CD4-positive, alpha-beta T cell treated with Interleukin-12 subunit alpha and Interleukin-12 subunit beta, for 1 hour (primary cell): Measurements from ENCODE around the gene TSPAN14.

Experiments
- DNase-seq: peaks from one replicate; pipeline ENCODE4 v3.0.0-alpha.2; 2020

TSPAN14 gene

DNA sequence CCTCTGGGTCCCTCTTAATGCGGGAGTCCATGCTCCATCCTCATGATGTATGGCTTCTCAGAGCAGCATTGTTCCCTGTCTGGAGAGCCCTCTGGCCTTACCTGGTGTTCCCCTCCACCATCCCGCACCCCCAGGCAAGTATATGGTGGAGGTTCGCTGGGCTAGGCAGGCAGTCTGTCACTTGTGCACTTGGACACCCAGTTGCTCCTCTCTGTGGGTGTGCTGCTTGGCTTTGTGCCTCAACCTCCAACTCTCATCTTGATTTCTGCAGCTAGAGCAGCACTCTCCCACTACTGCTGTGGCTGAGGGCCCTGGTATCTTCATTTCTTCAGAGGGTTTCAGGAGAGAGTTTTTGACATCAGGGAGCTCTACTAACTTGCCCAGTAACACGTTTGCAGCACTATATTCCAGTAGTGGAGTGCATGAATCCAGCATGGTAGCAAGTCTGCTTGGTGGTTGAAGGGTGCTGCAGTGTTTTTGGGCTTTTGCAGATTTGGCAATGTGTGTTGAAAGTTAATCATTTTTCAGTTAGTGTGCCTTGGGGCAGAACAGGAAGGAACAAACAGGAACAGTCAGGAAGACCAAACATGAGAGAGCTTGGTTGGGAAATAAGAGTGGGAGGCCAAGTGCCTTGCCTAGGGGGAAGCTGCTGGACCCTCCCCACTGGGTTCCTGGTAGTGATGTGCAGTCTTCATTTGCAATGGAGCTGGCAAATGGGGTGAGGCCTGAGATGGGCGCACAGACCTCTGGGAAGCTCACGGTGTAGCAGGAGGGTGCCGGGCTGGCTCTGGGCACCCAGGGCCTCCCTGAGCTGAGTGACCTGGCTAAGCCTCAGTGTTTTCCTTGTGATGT is 37.4 kb downstream of the TSPAN14 start:
- DNase-seq, result no peak

DNA sequence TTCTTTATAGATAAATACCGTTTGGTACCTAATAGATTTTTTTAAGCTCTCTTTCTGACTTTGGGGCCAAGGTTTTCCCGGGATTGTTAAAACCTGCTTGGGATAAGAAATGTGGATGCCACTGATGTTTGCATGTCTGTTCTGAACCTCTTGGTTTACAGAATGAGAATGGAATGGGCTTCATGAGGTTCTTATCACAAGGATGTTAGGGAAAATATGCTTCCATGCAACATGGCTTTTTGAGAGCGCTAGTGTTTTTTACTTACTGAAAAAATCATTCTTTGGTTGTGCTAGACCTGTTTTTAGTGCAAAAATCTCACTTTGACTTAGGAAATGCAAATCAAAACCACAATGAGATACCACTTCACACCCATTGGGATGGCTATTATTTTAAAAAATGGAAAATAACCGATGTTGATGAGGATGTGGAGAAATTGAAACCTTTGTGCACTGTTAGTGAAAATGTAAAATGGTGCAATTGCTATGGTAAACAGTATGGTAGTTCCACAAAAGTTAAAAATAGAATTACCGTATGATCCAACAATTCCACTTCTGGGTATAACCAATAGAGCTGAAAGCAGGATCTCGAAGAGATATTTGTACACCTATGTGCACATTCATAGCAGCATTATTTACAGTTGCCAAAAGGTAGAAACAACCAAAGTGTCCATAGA is 38.9 kb downstream of the TSPAN14 start:
- DNase-seq, result no peak

DNA sequence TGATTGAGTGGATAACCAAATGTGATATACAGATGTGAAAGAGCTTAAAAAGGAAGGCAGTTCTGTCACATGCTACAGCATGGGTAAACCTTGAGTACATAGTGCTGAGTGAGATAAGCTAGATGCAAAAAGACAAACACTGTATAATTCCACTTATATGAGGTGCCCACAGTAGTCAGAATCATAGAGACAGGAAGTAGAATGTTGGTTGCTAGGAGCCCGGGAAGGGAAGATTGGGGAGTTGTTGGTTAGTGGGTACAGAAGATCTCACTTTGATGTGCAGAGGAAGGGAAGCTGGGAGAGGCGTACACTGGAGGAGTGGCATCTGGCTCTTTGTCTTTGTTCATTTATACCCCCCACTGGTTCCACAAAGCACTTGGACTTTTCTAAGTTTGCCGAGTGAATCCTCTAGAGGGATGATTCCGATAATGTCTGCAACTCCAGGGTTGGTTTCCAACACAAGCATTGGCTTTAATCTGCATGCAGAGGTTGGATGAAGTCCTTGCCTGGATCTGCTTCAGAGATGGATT is 39.5 kb downstream of the TSPAN14 start:
- DNase-seq, result peak; percentile 44

DNA sequence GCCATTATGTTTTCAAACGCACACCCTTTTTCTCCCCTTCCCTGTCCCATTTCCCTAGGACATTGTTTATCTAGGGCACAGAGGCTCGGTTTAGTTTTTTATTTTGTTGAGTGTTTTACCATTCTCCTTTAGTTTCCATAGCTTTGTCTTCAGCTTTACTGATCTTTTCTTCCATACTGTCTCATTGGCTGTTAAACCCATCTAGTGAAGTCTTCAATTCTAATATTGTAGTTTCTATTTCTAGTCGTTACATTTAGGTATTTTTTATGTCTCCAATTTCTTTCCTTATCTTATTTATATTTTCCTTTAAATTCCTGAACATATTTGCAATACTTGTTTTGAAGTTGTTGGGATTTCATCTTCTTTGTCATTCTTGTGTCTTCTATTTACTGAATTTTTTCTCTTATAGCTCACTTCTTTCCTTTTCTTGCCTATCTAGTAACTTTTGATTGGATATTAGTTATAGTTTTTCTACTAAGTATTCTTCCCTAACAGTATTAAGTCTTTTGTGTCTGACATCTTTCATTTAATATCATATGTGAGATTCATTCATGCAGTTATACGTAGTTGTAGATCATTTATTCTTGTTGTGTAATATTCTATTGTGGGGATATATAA is 42.6 kb downstream of the TSPAN14 start:
- no peak for DNase-seq

DNA sequence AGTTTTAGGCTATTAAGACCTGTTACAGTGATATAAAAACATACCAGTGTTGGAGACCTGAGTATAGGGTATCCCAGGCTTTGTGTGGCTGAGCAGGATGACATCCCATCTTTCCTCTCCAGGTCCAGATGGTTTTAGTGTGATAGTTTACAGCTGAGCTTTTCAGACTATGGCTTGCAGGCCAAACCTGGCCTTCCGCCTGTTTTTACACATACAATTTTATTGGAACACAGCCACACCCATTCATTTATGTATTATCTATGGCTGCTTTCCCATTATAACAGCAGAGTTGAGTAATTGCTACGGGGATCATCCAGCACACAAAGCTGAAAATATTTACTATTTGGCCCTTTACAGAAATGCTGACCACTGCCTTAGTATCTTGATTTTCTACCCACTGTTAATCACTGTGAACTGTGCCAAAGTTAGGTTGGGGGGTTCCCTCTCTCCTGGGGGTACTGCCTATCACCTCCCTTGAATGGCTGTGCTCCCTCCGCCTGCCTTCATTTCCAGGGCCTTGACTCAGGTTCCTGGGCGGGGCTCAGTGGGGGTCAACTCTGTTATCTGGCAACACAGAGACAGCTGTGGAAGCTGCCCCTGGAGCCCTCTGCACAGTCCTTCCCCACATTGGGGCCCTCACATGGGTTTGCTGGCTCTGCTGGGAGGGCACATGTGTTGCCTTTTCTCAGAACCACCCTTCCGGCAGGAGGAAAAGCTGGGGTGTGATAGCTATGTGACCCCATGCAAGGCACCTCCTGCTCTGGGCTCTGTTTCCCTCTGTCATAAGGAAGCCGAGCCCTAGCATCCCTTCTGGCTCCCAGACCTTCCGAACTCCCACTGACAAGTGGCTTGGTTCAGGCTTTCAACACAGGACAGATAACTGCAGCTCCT is 43.3 kb downstream of the TSPAN14 start:
- no peak for DNase-seq

DNA sequence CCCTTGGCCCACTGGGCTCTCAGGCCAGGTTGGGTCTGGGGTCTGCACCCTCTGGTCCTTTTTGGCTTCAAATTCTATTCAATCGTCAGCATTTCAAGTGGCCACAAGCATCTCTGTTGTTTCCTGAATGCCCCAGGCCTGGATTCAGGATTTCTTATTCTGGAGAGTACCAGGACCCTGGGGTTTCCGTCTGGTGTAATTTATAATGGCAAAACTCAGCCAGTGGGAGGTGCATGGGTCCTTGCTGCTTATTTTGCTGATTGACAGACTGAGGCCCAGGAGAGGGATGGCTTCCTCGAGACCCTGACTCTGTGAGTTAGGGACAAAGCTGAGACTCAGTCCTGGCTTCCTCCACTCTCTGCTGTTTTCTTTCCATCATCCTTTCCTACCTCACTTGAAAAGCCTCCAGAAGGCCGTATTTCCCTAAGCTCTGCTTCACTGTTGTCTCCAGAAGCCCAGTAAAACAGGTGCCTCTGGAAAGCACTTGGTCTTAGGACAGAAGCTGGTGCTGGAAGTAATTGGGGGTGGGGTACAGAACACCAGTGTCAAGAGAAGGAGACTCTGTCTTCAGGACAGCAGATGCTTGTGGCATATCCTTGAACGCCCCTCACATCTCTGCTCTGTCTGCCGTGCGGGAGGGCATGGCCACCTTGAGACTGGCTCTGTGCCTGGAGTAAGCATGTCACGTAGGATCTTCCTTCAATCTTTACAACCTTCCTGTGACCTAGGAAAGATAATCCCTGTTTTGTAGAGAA is 44.1 kb downstream of the TSPAN14 start:
- no peak for DNase-seq

DNA sequence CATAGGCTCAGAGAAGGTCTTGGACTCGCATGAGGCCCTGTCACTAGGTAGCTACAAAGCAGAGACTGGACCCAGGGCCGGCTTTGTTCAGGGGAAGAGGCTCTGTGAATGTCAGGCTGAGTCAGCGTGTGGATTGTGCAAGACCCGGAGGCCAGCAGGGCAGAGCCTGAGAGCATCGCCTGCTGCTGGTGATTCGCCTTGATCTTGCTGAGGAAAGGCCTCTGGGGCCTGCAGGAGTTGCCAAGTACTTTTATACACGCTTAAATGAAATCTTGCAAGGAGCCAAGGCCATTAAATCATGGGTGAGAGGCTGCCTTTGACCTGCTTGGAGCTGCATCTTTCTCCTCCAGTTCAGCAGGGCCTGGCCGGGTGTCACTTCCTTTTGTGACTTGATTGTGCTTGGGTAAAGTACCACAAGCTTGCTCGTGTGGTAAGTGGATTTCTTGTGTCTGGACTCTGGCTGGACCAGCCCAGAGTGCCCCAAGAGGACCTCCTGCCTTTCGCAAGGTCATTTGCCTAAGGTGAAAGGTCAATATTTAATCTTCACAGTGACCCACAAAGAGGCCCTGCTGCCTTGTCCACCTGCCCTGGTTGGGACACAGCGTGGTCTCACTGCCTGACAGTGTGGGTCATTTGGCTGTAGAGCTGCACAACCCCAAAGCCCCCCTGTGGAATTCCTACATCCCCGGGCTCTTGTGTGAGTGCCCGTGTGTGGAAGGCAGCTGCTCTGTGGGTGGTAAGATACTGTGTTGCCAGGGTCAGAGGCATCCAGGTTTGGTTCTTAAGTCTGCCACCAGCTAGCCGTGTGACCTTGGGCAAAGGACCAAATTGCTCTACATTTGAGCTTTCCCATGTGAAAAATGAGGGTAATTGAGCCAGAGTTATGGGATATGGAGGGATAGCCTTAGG is 45.0 kb downstream of the TSPAN14 start:
- peak; percentile 45 for DNase-seq

DNA sequence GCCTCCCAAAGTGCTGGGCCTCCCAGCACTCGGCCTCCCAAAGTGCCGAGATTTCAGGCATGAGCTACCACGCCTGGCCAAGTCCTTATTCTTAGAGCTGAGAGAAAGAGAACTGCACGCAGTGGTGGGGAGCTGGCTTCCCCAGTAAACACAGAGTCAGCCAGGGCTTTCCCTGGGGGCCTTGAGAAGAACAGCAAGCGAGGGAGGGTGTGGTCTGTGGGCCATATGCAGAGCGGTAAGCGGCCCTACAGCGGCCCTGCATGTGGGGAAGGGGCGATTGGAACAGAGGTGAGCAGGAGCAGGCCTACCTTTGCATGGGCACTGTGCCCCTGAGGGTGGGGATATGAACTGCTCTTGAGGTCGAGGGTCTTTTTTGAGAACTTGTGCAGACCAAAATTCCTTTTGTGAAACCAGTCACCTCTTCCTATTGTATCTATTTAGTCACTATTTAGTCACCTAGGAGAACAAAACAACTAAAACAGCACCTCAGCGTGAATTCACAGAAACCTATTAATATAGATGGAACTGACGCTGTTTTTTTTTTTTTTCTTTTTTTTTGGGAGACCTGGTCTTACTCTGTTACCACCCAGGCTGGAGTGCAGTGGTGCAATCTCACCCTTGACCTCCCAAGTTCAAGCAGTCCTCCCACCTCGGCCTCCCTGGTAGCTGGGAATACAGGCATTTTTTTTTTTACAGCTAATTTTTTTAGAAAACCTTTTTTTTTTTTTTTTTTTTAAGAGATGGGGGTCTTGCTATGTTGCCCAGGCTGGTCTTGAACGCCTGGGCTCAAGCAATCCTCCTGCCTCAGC is 46.7 kb downstream of the TSPAN14 start:
- no peak for DNase-seq

DNA sequence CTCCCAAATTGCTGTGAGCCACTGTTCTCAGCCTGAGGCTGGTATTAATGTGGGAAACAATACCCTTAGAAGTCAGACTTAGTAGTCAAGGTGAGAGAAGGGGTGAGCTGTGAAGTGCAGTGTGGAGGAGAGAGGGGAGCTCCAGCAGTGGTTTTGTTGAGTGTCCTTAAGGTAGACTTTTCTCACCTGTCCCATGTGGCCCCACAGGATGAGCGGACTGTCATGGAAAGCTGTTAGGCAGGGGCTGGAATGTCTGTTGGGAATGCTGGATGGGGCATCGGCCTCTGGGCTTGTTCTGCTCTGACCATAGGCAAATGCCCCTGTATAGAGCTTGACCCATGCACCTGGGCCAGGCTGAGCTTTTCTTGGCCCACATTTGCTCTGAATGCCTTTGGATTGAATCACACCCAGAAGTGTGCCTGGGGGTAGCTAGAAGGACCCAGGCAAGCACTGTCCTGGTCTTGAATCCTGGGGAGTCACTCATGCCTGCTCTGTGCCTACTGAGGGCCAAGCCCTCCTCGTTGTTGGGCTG is 47.3 kb downstream of the TSPAN14 start:
- DNase-seq, result no peak

DNA sequence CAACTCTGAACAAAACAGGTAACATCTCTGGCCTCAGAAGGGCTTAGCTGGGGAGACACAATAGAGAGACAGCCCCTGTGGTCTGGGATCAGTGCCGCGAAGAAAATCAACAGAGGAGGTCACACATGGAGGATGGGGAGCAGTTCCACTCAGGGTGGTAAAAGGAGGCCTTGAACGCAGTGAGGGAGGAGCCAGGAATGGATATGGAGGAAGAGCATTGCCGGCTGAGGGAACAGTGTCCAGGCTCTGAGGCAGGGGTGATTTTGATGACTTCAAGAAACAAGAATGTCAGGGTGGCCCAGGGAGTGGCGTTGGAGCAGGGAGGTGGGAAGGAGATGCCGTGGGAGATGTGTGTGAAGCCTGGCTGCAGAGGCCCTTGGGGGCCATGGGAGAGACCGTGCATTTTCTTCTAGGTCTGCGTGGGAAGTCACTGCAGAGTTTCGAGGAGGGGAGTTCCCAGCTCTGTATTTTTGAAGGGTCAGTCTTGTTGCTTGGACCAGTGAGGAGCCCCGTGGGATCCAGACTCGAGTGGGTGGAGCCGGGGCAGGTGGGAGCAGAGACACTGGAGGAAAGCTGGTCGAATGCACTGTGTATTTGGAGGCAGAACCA is 47.9 kb downstream of the TSPAN14 start:
- DNase-seq, result no peak

DNA sequence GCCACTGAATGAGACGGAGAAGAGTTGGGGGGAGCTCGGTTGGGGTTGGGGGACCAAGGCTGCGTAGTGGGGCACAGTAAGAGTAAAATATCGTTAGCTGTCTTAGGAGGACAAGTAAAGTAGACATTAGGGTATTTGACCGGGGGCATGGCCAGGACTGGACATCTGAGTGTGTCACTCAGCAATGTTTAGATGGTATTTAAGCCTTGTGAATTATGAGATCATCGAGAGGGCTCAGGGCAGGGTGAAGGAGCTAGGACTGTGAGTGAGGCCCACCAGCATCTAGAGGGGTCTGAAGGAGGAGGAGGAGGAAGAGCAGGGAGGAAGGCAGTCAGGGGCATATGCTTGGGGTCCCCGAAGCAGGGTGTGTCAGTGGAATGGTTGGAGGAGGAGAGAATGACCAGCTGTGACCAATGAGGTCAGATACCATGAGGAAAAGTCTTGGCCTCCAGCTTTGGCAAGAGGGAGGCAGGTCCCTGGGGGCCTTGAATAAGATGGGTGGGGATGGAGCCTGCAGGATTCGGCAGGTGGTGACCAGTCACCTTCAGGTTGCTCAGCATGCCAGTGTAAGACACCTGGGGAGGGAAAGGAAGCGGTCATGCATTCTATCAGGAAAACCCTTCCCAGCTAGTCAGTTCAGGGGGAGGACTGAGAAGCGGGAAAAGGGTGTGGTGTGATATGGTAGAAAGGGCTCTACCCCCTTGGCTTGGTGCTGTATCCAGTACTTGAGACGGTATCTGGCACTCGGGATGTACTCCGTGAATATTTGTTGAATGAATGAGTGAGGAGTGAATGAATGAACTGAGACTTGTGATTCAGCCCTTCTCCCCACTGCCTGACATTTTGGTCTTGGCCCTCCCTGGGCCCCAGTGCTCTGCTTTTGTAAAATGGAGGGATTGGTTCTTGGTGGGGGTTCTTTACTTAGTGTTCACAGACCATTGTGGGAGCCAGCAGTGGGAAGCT is 48.8 kb downstream of the TSPAN14 start:
- no peak for DNase-seq

DNA sequence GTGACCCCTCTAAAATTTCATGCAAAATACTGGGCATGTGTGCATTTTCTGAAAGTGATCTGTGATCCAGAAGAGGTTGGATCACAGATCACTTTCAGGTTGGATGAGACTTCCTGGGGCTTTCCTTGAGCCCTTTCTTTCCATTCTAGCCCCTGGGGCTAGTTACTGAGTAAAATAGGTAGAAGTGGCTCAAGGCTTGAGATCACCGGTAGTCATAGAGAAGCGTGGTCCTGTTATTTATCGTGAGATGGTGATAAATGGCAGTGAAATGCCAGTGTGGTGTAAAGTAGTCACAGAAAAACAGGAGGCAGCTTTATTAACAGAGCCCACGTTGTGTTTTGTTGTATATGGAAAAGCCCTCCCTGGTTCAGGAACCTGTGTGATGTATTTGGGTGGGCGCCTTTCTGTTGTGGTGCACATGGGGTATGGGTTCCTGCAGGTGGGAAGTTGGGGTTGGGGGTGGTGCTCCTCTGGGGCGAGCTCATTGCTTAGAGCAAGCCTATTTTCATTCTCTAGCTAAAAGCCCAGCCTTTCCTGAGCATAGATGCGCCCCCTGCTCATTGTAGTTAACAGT is 49.6 kb downstream of the TSPAN14 start:
- DNase-seq, result no peak

DNA sequence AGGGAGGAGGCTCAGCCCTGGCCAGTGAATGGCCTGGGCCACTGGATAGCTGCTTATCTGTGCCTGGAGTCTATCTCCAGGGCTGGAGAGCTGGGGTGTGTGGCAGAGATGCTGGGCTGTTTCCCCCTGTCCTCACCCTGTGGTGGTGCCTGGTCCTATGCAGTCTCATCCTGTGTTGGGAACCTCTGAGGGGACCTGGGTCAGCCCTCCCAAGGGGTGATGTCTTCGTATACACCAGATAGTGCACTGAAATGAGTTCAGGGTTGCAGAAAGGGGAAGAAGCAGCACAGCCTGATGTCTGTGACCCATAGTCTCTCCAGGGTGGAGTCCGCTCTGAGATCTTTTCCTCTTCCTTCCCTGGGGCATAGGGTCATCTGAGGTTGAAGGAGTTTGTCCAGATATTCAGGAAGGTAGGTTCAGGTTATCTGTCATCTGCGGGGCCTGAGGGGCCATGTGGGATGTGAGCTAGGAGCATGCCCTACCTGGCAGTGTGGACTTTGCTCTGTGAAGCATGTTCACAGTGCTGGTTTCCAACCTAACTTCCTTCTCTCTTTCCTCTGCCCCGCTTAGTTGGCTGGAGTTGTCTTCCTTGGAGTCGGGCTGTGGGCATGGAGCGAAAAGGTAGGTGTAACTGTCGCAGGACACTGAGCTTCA is 50.2 kb downstream of the TSPAN14 start:
- no peak for DNase-seq

DNA sequence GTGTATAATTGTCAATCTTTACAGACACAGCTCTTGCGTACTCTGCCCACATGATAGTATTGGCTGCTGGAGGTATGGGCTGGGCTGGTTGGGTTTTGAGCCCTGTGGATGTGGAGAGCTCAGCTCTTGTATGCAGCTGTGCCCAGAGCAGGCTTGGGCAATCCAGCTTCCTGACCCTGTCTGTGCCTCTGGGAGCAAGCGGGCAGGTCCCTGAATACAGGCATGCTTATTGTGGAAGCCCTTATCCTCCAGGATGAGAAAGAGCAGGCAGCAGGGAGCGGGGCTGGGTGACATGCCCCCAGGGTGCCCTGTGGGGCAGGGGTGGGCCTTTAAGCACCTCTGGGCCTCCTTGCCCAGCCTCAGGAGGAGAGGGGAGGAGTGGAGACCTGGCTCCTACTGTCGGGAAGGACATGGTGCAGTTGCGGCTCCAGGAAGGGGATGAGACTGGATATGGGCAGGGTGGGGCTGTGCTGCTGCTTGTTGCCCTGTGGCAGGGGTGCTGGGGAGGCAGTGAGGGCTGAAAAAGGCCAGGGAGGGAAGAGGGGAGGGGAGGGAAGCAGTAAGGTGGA is 50.9 kb downstream of the TSPAN14 start:
- no peak for DNase-seq

DNA sequence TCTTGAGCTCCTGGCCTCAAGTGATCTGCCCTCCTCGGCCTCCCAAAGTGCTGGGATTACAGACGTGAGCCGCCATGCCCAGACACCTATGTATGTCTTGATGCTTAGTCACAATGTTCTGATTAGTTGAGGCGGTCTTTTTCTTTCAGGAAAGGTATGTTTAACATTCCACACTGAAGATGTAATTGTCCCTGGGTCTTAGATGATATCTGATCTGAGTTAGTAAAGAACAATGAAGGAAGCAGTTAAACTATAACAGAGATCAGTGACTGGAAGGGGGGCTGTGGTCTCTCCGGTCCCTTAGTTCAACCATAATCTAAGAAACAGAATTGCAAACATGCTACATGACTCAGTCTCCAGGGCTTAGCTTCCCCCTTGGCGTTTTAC is 52.1 kb downstream of the TSPAN14 start:
- no peak for DNase-seq

DNA sequence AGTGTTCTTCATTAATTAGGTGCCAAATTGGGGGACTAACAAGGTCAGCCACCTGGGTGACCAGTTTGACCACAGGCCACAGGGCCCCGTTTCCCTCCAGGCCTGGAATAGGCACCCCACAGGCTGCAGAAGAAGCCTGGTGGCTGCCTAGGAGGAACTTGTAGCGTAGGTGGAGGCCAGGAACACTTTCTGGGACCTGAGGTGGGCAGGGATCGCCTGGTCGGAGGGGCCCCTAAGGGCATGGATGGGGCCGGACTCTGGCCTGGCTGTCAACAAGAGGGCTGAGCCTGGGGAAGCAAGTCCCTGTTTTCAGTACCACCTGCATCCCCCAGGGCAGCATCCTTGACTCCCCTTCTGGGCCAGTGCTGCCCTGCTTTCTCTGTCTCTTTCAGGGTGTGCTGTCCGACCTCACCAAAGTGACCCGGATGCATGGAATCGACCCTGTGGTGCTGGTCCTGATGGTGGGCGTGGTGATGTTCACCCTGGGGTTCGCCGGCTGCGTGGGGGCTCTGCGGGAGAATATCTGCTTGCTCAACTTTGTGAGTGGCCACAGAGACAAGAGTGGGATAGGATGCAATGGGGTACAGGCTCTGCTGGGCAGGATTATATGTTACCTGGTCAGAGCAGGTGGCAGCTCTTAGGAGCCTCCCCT is 52.9 kb downstream of the TSPAN14 start:
- no peak for DNase-seq
